HG03460 (cell line): ENCODE data around the gene CD300LB.
"Not testable (repeated sequence)": the region's sequence is repeated elsewhere in the genome, so short reads cannot be mapped to it uniquely, and the experiment has no call there.

Experiments used
- ATAC-seq: cut with Tn5 transposase; IDR thresholded peaks from one replicate; pipeline ENCODE4 v1.9.1; 2021; ENCODE audit not compliant: unreplicated experiment

CD300LB gene

GRCh38 chr17:74499992-74500391 lies 31.3 kb downstream of the CD300LB start:
- no peak for ATAC-seq

GRCh38 chr17:74497471-74497870 lies 33.8 kb downstream of the CD300LB start:
- ATAC-seq = no peak

GRCh38 chr17:74493331-74493833 lies 37.9 kb downstream of the CD300LB start:
- ATAC-seq = no peak

- no peak for ATAC-seq
These were observed 39.6 kb downstream of the CD300LB start for GRCh38 chr17:74491626-74492025.

- no peak for ATAC-seq
These were observed 40.6 kb downstream of the CD300LB start for GRCh38 chr17:74490716-74491115.

- not testable (repeated sequence) for ATAC-seq
These were observed 43.0 kb downstream of the CD300LB start for GRCh38 chr17:74488276-74488675.

GRCh38 chr17:74485841-74486240 lies 45.4 kb downstream of the CD300LB start:
- no peak for ATAC-seq

GRCh38 chr17:74485022-74485743 lies 46.1 kb downstream of the CD300LB start:
- ATAC-seq = no peak

- ATAC-seq = no peak
These were observed 47.2 kb downstream of the CD300LB start for GRCh38 chr17:74484066-74484465.

- ATAC-seq = no peak
These were observed 49.7 kb downstream of the CD300LB start for GRCh38 chr17:74481621-74482020.

- ATAC-seq = no peak
These were observed 51.0 kb downstream of the CD300LB start for GRCh38 chr17:74480290-74480689.

- ATAC-seq = no peak
These were observed 52.7 kb downstream of the CD300LB start for GRCh38 chr17:74478420-74479100.

GRCh38 chr17:74477411-74477810 lies 53.9 kb downstream of the CD300LB start:
- no peak for ATAC-seq

GRCh38 chr17:74475189-74475588 lies 56.1 kb downstream of the CD300LB start:
- ATAC-seq = no peak

- no peak for ATAC-seq
These were observed 57.1 kb downstream of the CD300LB start for GRCh38 chr17:74474043-74474792.

- no peak for ATAC-seq
These were observed 58.0 kb downstream of the CD300LB start for GRCh38 chr17:74473294-74473693.

GRCh38 chr17:74472890-74473289 lies 58.4 kb downstream of the CD300LB start:
- no peak for ATAC-seq

- ATAC-seq = no peak
These were observed 59.9 kb downstream of the CD300LB start for GRCh38 chr17:74471341-74471740.
